ENCODE results near the gene FNIP2. TPM values are rescaled to one million over a fixed set of nuclear protein-coding genes. Genes with fewer than 3 reads are reported as not detected.
"Not testable (repeated sequence)": the region's sequence is repeated elsewhere in the genome, so short reads cannot be mapped to it uniquely, and the experiment has no call there.

The FNIP2 gene
- total RNA-seq, 1 donor from 2014 or later = 44.0 TPM

GRCh38 chr4:158873795-158874401, 105.1 kb downstream of the FNIP2 start:
- intact Hi-C loops (cut with micrococcal nuclease) = no loop called here
- TF ChIP-seq, protein P1, sequence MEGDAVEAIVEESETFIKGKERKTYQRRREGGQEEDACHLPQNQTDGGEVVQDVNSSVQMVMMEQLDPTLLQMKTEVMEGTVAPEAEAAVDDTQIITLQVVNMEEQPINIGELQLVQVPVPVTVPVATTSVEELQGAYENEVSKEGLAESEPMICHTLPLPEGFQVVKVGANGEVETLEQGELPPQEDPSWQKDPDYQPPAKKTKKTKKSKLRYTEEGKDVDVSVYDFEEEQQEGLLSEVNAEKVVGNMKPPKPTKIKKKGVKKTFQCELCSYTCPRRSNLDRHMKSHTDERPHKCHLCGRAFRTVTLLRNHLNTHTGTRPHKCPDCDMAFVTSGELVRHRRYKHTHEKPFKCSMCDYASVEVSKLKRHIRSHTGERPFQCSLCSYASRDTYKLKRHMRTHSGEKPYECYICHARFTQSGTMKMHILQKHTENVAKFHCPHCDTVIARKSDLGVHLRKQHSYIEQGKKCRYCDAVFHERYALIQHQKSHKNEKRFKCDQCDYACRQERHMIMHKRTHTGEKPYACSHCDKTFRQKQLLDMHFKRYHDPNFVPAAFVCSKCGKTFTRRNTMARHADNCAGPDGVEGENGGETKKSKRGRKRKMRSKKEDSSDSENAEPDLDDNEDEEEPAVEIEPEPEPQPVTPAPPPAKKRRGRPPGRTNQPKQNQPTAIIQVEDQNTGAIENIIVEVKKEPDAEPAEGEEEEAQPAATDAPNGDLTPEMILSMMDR (IDR thresholded peaks at IDR 0.05; ENCODE audit: borderline replicate concordance) = no peak

DNA sequence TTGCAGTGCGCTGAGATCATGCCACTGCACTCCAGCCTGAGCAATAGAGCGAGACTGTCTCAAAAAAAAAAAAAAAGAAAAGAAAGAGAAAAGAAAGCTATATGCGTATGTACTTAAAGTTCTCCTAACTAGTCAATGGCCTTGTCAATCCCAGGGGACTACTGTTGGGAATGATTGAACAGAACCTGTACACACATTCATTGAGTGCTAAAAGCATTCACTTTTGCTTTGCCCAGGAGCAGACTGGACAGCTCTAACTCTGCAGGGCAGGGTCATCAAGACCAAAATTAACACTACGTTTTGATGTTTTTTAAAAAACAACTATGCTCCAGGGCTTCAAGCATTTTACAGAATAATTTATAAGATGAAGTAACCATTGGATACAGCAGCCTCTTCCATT, 106.2 kb downstream of the FNIP2 start:
- Histone ChIP-seq H3K27ac (replicated peaks) (no peak overlapping the region), H3K27me3 (ENCODE audit: low read depth) (no peaks in the 10 kb centered on the region), H3K4me3 (no peak overlapping the region), H3K36me3 (peaks cover 76% of the 10 kb centered on the region), H3K4me1 (peaks cover 66% of the 10 kb centered on the region), H3K9me3 (replicated peaks) (no peaks in the 10 kb centered on the region)
- no peak for DNase-seq
- intact Hi-C loops (cut with micrococcal nuclease) = no loop called here
- TF ChIP-seq, protein P1 (IDR thresholded peaks at IDR 0.05; ENCODE audit: borderline replicate concordance) = no peak

More at GRCh38 chr4:158873795-158874401, 105.1 kb downstream of the FNIP2 start:
- DNase-seq = no peak
- Histone ChIP-seq H3K4me1 (peaks cover 77% of the 10 kb centered on the region), H3K36me3 (peaks cover 79% of the 10 kb centered on the region), H3K4me3 (no peak overlapping the region), H3K27ac (replicated peaks) (no peak overlapping the region), H3K27me3 (ENCODE audit: low read depth) (no peaks in the 10 kb centered on the region), H3K9me3 (replicated peaks) (no peaks in the 10 kb centered on the region)

- no peak overlapping the region for H3K27ac ChIP-seq (replicated peaks)
- TF ChIP-seq, protein P1 (IDR thresholded peaks at IDR 0.05; ENCODE audit: borderline replicate concordance) = no peak
- peaks cover 62% of the 10 kb centered on the region for H3K4me1 ChIP-seq
- H3K27me3 ChIP-seq (ENCODE audit: low read depth) = no peaks in the 10 kb centered on the region
- H3K4me3 ChIP-seq = no peak overlapping the region
- intact Hi-C loops (cut with micrococcal nuclease) = no loop called here
- no peak for DNase-seq
- no peaks in the 10 kb centered on the region for H3K9me3 ChIP-seq (replicated peaks)
- peaks cover 76% of the 10 kb centered on the region for H3K36me3 ChIP-seq
Observed at GRCh38 chr4:158875455-158875854, 106.6 kb downstream of the FNIP2 start.

- Histone ChIP-seq H3K27ac (replicated peaks) (no peak overlapping the region), H3K4me1 (peaks cover 46% of the 10 kb centered on the region), H3K36me3 (peaks cover 67% of the 10 kb centered on the region), H3K9me3 (replicated peaks) (no peaks in the 10 kb centered on the region), H3K4me3 (no peak overlapping the region), H3K27me3 (ENCODE audit: low read depth) (no peaks in the 10 kb centered on the region)
- intact Hi-C loops (cut with micrococcal nuclease) = no loop called here
- TF ChIP-seq, protein P1 (IDR thresholded peaks at IDR 0.05; ENCODE audit: borderline replicate concordance) = no peak
- DNase-seq = no peak
Observed at GRCh38 chr4:158877069-158877468, 108.2 kb downstream of the FNIP2 start.

DNA sequence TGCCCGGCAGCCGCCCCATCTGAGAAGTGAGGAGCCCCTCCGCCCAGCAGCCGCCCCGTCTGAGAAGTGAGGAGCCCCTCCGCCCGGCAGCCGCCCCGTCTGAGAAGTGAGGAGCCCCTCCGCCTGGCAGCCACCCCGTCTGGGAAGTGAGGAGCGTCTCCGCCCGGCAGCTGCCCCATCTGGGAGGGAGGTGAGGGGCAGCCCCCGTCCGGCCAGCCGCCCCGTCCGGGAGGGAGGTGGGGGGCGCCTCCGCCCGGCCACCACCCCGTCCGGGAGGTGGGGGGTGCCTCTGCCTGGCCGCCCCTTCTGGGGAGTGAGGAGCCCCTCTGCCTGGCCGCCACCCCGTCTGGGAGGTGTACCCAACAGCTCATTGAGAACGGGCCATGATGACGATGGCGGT, 113.3 kb downstream of the FNIP2 start:
- DNase-seq; H3K9me3 ChIP-seq (replicated peaks); H3K4me3 ChIP-seq; H3K27me3 ChIP-seq (ENCODE audit: low read depth); intact Hi-C loops (cut with micrococcal nuclease); H3K27ac ChIP-seq (replicated peaks): not testable (repeated sequence)
- peaks cover 18% of the 10 kb centered on the region for H3K4me1 ChIP-seq
- H3K36me3 ChIP-seq = peaks cover 55% of the 10 kb centered on the region

- no peaks in the 10 kb centered on the region for H3K9me3 ChIP-seq (replicated peaks)
- TF ChIP-seq, protein P1 (IDR thresholded peaks at IDR 0.05; ENCODE audit: borderline replicate concordance) = no peak
- DNase-seq = no peak
Observed at GRCh38 chr4:158884280-158884679, 115.5 kb downstream of the FNIP2 start.

More at GRCh38 chr4:158884280-158884679, 115.5 kb downstream of the FNIP2 start:
- Histone ChIP-seq H3K4me3 (no peak overlapping the region), H3K4me1 (peaks cover 18% of the 10 kb centered on the region), H3K27me3 (ENCODE audit: low read depth) (no peaks in the 10 kb centered on the region), H3K36me3 (peaks cover 48% of the 10 kb centered on the region), H3K27ac (replicated peaks) (no peak overlapping the region)
- intact Hi-C loops (cut with micrococcal nuclease) = no loop called here

All from left ventricle myocardium inferior (tissue), 1 donor.